Femur (tissue), 1 donor: ENCODE results near the gene GATAD1.
"Not testable (repeated sequence)": the region's sequence is repeated elsewhere in the genome, so short reads cannot be mapped to it uniquely, and the experiment has no call there.

Experiments
- DNase-seq: peaks from one replicate; pipeline ENCODE4 v3.0.0-alpha.2; 2017

Gene GATAD1

GRCh38 chr7:92437956-92438491 lies 9.3 kb upstream of the GATAD1 start:
- DNase-seq = no peak

- DNase-seq = not testable (repeated sequence)
Observed at GRCh38 chr7:92442720-92443119, 4.6 kb upstream of the GATAD1 start.

- no peak for DNase-seq
Observed at GRCh38 chr7:92446869-92447344, 375 bp upstream of the GATAD1 start.

GRCh38 chr7:92448205-92448747 lies 994 bp downstream of the GATAD1 start:
- peak; percentile 46 for DNase-seq

GRCh38 chr7:92451645-92452044 lies 4.4 kb downstream of the GATAD1 start:
- no peak for DNase-seq

- DNase-seq = no peak
Observed at GRCh38 chr7:92456236-92456635, 9.0 kb downstream of the GATAD1 start.

GRCh38 chr7:92460109-92460508 lies 12.8 kb downstream of the GATAD1 start:
- DNase-seq = no peak

- DNase-seq = no peak
Observed at GRCh38 chr7:92460510-92460909, 13.2 kb downstream of the GATAD1 start.

- DNase-seq = no peak
Observed at GRCh38 chr7:92461027-92462003, 14.0 kb downstream of the GATAD1 start.

- DNase-seq = no peak
Observed at GRCh38 chr7:92462560-92462959, 15.3 kb downstream of the GATAD1 start.

- DNase-seq = no peak
Observed at GRCh38 chr7:92464515-92464914, 17.2 kb downstream of the GATAD1 start.

GRCh38 chr7:92466682-92467081 lies 19.4 kb downstream of the GATAD1 start:
- DNase-seq = no peak

GRCh38 chr7:92468589-92468988 lies 21.3 kb downstream of the GATAD1 start:
- not testable (repeated sequence) for DNase-seq

GRCh38 chr7:92473989-92474388 lies 26.7 kb downstream of the GATAD1 start:
- DNase-seq = not testable (repeated sequence)

GRCh38 chr7:92475261-92475770 lies 28.0 kb downstream of the GATAD1 start:
- DNase-seq = not testable (repeated sequence)

GRCh38 chr7:92475851-92476590 lies 28.7 kb downstream of the GATAD1 start:
- not testable (repeated sequence) for DNase-seq

GRCh38 chr7:92477681-92478080 lies 30.4 kb downstream of the GATAD1 start, which contains the start of gene ERVW-1:
Gene ERVW-1, minus strand, starts transcription at chr7:92477946. Its CDS starts 7,565 bp downstream, at chr7:92470381.
- DNase-seq = not testable (repeated sequence)

GRCh38 chr7:92478095-92478494 lies 30.8 kb downstream of the GATAD1 start:
- DNase-seq = no peak

GRCh38 chr7:92478711-92479110 lies 31.4 kb downstream of the GATAD1 start:
- no peak for DNase-seq

GRCh38 chr7:92479146-92479545 lies 31.9 kb downstream of the GATAD1 start:
- DNase-seq = not testable (repeated sequence)

- not testable (repeated sequence) for DNase-seq
Observed at GRCh38 chr7:92483624-92484023, 36.3 kb downstream of the GATAD1 start.

GRCh38 chr7:92484226-92484625 lies 36.9 kb downstream of the GATAD1 start:
- not testable (repeated sequence) for DNase-seq
